Superior temporal gyrus (tissue), 1 donor: Measurements from ENCODE around the gene IGSF11.

ENCODE experiments used
- DNase-seq: peaks from one replicate; pipeline ENCODE4 v3.0.0-alpha.2; 2016; ENCODE audit errors: extremely low spot score

Gene IGSF11

GRCh38 chr3:118951089-118951488, 83.6 kb downstream of the IGSF11 start:
- DNase-seq, result no peak

DNA sequence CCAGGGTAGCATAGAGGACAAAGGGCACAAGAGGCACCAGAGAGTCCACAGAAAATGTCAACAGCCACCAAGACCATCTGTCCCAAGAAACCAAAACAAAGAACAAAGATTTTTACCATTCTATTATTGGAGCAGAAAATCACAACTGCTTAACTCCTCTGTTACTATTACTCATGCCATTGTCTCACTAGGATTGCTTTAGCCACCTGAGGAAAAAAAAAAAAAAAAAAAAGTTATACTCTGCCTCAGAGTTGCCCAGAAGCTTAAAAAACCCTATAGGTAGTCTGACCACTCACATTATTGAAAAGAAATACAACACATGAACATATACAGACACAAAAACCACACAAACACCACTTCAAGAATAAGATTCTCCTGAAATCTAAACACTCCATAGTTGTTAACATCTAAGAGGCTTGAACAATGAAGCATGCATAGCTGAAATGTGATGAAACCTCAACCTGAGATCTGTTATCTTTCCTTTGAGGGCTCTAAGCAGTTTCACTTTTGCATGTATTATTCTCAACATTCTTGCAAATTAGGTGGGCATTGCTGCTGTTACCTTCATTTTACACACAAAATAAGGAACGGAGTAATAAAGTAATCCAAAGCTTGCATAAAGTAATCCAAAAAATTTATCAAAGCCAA, 85.4 kb downstream of the IGSF11 start:
- no peak for DNase-seq

DNA sequence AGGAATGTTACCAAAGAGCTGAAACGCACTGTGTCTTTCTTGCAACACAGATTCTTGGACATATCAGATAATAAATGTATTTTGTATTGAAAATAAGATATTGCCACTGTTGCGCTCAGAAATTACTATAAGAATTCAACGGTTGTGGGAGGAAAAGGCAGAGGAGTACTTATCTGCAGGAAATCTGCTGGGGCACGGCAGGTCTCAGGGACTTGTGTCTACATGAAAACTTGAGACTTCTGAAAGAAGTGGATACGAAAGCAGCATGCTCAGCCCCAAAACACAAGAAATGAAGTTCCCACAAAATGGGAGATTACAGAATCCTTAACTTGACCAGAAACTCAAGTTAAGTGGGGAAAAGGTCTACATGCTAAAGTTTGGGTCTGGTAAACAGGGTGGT, 86.5 kb downstream of the IGSF11 start:
- DNase-seq, result no peak

DNA sequence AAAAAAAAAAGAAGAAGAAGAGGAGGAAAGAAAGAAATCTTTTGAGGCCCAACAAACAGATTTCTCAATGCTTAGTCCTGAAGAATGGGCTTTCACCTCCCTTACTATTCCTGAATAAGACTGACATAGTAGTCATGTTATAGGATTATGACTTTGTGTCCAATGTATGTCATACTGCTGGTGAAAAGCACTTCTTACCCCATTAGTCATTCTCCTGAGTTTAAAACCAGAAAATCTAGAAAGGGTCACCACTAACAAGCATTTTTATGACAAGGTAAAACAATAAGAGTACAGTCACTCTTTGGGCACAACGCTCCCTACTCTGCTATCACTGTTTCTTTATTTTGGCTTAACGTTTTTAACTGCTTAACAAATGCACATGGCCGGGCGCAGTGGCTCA, 88.2 kb downstream of the IGSF11 start:
- DNase-seq, result no peak

DNA sequence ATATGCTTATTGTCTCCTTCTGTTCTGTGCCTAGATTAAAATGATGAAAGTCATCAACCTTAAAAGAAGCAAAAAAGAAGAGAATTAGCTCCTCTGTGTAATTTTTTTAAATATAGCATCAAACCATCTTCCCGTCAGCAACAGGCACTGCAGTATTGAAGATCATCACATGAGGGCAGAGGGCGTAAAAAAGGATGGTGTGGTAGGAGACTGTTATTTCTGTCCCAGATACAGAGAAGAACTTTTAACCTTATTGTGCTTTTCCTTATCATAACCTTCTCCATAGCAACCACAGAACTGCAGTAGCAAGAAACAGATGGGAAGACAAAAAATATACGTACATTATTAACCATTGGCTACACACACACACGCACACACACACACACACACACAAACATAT, 88.8 kb downstream of the IGSF11 start:
- DNase-seq, result no peak

DNA sequence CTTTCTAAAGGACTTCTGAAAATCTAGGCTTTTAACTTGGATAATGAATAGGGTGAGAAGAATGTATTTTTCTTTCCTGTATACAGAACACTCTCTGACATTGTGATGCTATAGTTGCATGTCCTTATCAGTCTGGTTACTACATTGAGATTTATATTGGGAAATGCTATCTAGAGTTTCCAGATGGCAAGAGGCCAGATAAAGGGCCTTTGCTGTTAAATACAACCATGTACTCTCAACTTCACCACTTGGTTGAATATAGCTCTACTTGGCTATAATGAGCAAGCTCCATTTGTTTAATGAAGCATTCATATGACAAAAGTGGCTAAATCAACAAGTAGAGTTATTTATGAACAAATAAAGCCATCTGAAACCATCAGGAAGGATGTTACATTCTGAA, 91.0 kb downstream of the IGSF11 start:
- DNase-seq, result no peak

DNA sequence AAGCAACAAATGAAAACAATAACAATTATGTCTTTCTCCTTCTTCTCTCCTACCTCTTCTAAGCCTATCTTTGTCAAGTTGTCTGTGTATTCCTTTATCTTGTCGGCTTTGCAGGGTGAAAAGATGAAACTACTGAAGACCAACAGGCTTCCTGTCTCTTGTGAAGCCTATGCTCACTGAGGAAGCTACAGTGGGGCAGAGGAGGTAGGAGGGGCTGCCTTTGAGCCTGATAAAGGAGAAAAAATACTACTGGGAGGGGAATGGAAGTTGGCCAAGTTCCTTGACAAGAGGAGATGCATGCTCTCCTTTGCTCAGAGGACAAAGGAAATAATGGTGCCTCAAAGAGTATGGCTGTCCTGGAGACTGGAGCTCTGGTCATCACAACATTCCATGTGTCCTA, 92.0 kb downstream of the IGSF11 start:
- DNase-seq, result no peak

DNA sequence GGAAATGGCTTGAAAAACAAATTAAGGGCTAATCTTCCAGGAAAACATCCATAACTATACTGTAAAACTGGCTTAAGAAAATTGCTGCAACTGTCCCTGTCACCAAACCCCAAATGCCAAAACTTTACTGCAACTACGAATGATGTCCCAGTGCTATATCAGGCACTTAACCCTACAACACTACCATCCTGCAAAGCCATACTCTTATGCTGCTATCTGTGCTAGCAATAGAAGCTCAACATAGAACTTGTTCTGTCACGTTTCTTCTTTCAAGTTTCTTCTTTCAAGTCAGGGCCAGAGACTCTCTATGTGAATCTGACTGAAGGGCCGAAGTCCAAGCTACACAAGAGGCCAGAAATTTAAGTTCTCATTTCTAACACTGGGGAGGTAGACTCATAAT, 92.5 kb downstream of the IGSF11 start:
- no peak for DNase-seq

- DNase-seq, result no peak
These were observed 93.4 kb downstream of the IGSF11 start for GRCh38 chr3:118941236-118941635.

DNA sequence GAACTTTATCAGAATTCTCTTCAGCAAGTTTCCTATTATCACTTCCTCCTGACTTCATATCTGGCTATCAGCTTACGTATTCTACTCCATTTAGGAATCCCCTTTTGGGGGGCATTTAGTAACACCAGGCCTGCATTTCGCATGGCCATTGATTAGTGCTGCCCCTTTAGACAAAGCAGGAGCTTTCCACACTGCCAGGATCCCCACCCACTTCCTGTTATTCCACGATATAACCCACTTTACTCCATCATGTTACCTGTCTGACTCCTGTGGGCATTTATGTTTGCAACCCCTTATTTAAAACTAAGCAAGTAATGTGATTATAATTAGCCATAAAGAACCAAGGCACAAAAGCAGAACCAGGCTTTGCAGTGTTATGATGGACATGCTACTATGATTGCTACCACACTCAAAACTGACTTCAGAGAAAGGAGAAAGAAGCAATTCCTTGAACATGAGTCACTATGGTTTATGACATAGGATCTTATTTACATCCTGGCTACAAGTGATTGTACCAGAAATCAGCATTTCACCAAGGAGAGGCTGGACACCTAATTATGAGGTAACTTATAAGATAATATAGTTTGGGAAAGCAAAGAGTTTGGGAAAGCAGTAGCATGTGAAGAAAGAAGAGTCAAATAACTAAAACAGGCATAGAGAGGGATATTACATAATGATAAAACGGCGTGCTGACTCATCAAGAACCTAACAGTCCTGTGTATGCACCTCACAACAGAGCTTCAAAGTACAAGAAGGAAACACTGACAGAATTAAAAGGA, 96.3 kb downstream of the IGSF11 start:
- DNase-seq, result no peak

DNA sequence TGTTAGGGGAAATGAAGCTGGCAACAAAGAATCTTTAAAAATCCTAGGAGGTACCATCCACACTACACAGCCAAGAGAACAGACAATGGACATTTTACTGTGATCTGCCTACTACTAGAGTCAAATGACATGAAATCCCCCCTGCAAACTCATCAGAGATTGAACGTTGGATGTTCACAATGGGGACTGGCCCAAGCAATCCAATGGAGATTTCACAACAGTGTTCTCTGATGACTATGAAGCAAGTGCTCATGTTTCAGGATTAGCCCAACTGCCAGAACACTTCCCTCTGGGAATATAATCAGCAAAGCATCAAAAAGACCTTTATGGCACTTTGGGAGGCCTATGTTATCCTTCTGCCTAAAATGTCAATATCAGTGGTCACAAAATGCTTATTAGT, 97.8 kb downstream of the IGSF11 start:
- no peak for DNase-seq

GRCh38 chr3:118932822-118933558, 101.7 kb downstream of the IGSF11 start:
- DNase-seq, result no peak

DNA sequence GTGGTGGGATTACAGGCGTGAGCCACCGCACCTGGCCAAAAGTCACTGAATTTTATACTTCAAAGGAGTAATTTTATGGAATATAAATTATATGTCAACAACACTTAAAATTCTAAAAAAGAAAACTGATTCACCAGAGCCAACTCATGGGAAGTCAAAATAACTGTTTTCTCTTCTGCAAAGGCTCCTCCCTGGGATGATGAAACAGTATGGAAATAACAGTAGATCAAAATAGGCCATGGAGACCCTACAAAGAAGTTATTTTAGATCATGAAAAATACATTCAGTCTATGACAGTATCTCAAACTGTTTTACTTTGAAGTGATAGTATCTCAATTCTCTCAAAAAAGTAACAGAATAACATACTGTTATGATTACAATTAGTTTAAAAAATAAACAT, 102.7 kb downstream of the IGSF11 start:
- no peak for DNase-seq

GRCh38 chr3:118927449-118927848, 107.2 kb downstream of the IGSF11 start:
- no peak for DNase-seq

DNA sequence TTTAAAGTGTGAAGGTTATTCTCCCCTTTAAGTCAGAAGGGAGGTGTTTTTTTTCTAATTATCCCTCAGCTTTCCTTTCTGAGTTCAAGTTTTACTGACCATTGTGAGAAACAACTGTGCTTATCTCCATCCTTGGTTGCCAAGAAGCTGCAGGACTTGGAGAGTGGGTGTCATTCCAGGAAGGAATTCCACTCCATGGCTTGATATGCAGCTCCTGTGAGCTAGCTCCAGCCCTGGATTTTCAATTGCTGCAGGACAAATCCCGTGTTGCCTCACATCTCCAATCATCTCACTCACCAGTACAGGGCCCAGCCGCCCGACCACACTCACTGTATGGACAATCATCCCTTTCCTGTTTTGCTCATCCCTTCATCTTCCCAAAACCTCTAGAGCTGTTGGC, 122.5 kb downstream of the IGSF11 start:
- no peak for DNase-seq

GRCh38 chr3:118910332-118910731, 124.3 kb downstream of the IGSF11 start:
- no peak for DNase-seq

DNA sequence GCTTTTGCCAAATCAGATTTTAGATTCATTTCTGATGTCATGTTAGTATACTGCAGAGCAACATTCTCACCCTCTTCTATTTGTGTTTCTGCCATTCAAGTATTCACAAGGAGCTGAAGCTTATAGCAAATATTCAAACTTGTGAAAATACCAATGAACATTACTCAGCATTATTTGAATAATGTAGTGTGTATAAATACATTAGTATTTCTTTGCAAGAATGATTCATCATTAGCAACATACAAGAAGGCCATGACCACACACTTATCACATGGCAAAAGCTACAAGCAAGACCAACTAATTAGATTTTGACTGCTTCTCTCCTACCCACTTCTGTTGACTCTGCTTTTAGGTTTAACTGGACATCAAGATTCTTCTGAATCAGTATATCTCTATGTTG, 124.9 kb downstream of the IGSF11 start:
- no peak for DNase-seq

GRCh38 chr3:118907909-118908308, 126.7 kb downstream of the IGSF11 start:
- no peak for DNase-seq

DNA sequence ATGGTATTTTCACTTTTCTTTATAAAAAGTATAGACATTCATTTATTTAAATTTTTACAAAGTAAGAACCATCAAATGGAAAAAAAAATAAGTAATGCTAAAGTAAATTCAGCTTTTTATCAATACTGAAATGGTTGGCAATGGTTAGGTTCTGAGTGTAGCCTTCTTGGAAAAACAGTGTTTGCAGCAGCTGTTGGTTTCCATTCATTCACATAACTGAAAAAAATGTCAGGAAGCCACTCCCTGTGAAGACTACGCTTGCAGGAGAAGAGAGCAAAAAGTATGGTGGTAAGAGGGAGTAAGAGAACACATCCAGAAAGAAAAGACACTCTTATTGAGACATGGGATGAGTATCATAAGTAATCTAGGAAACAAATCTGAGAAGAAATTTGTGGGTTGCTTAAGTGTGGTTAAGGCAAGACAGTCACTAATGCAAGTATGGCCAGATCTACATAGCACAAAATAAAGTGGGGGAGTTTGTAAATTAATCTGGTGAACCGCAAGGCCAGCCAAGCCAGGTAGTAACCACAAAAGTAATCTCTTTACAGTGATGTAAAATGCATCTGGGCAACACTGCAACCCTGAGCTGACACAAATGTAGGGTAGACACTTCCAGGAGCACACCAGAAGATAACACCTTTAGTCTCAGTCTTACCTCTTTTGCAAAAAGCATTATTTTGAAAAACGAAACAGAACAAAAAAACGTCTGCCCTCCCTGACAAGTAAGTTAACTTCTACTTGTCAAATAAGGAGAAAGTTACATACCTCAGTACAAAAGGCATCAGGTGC, 133.7 kb downstream of the IGSF11 start:
- DNase-seq, result no peak

DNA sequence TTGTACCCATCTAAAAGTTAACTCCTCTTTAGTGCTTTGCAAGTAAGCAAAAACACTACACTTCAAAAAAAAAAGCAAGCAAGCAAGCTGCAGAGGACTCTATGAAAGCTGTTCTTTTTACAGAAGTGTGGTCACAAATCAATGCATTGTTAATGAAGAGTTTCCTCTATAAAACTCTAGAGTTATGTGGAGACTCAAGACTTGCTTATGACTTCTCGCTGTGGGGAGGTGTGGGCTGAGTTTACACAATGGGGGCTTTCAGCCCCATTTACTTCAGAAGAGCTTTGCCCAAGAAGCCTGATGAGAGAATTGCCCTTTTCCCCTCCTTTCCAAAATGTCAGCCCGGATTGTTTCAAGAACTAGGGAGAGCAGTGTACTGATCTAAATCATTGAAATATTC, 144.4 kb downstream of the IGSF11 start:
- no peak for DNase-seq

GRCh38 chr3:118889691-118890090, 145.0 kb downstream of the IGSF11 start:
- no peak for DNase-seq

- no peak for DNase-seq
These were observed 147.9 kb downstream of the IGSF11 start for GRCh38 chr3:118886708-118887107.
